PC-9 (cell line): ENCODE results near the gene ZNF484.

Experiments
- CTCF ChIP-seq: fragments of 200-600 bp; sonication (generic); conservative IDR thresholded peaks from 2 replicates; pipeline ENCODE4 v1.6.1; 2017; ENCODE audit warnings: mixed run types, antibody characterized with exemption, mild to moderate bottlenecking, moderate library complexity
- EZH2 ChIP-seq: fragments of 200-600 bp; sonication (generic); IDR thresholded peaks from 2 replicates; pipeline ENCODE4 v1.8.0; 2017; ENCODE audit warnings: antibody characterized with exemption, low read depth

GRCh38 chr9:92795598-92796336 lies 82.1 kb downstream of the ZNF484 start:
- TF ChIP-seq EZH2 (no peak), CTCF (no peak)
